Activated B cell treated with CpG ODN at 0.5 μM for 24 hours (primary cell): ENCODE data around the gene RRAGC. TPM values are rescaled to one million over a fixed set of nuclear protein-coding genes. Genes with fewer than 3 reads are reported as not detected.

Experiments
- ATAC-seq: fragments of 200-7000 bp; cut with Tn5 transposase; one replicate; pipeline ENCODE4 v1.10.0; 2021; ENCODE audit warnings: low read depth, mild to moderate bottlenecking, moderate library complexity
- CTCF ChIA-PET: fragments of 350-600 bp; sonication (Branson Sonifier 250); formaldehyde crosslinking; loops from one replicate; lab custom pipeline; 2021; ENCODE audit warnings: antibody characterized with exemption; lab: Charles Lee
- POLR2A ChIA-PET: fragments of 350-600 bp; sonication (Branson Sonifier 250); formaldehyde crosslinking; loops from one replicate; lab custom pipeline; 2021; ENCODE audit warnings: antibody characterized with exemption; lab: Charles Lee
- DNase-seq: peaks from one replicate; pipeline ENCODE4 v3.0.0; 2022
- H3K27ac Mint-ChIP-seq: one replicate; pipeline ENCODE4 v1.8.0; 2020; ENCODE audit warnings: mixed read lengths
- H3K27me3 Mint-ChIP-seq: one replicate; pipeline ENCODE4 v1.8.0; 2021; ENCODE audit warnings: mixed read lengths
- H3K36me3 Mint-ChIP-seq: one replicate; pipeline ENCODE4 v1.8.0; 2021; ENCODE audit warnings: low read depth, mixed read lengths
- H3K4me1 Mint-ChIP-seq: one replicate; pipeline ENCODE4 v1.8.0; 2021; ENCODE audit warnings: mixed read lengths
- H3K4me3 Mint-ChIP-seq: one replicate; pipeline ENCODE4 v1.8.0; 2020; ENCODE audit warnings: mild to moderate bottlenecking, mixed read lengths
- H3K9me3 Mint-ChIP-seq: one replicate; pipeline ENCODE4 v1.8.0; 2020; ENCODE audit warnings: mixed read lengths
- intact Hi-C: fragments of 100-400 bp; cut with micrococcal nuclease; formaldehyde crosslinking; loops from one replicate; pipeline ENCODE4 v1.15.1; 2024
- total RNA-seq: library from RNA; stranded (reverse); gene quantifications from 2 replicates; pipeline ENCODE4 v1.2.3, GENCODE V29; 2022
- TF ChIP-seq, protein P1 (sequence below): fragments of 200-600 bp; IDR thresholded peaks from one replicate; pipeline ENCODE4 v1.8.0; 2022; ENCODE audit warnings: antibody characterized with exemption, mild to moderate bottlenecking

RRAGC gene
- total RNA-seq, 1 donor from 2014 or later: 35.9 TPM

DNA sequence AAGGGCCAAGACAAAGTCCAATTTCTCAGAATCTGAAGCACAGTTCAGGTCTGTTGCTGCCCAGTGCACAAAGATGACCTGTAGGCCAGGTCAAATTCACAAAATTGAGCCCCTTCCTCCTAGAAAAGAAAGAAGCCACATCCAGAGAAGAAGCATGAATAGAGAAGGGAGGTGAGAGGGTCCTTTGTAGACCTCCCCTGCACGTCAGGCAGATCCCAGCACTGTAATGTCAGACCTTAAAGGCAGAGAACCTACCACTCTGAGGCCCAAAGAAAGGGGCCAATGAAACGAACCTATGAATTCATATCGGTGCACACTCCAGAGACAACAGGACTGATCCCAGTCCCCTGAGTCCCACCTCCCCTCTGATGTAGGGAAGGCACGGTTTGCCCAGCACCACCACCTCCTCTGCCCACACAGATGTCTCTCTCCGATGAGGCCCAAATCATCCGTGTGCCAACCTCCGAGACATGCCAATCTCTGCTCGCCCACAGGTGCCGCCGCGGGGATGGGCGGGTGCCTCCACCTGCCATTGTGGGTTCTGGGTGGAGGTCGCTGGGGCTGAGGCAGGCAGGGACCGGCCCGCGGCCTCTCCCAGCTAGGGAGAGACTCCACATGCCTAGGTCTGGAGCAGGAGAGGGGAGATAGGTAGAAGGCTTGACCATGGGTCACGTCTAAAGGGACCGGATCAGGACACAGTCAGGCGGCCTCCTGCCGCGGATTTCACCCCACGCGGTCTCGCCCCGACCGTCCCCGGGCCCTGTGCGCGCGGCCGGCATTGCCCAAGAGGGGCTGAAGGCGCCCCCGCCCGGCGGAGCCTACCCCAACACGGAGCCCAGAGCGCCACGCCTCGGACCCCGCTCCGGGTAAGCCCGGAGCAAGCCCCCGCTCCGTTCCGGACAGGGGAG is 42.1 kb downstream of the RRAGC start:
- Mint-ChIP-seq H3K4me3 (no peak overlapping the region), H3K36me3 (no peaks in the 10 kb centered on the region), H3K9me3 (no peaks in the 10 kb centered on the region), H3K4me1 (peaks cover 21% of the 10 kb centered on the region), H3K27me3 (peaks cover 67% of the 10 kb centered on the region), H3K27ac (no peak overlapping the region)
- ChIA-PET POLR2A (interaction anchor here (0.6 kb wide), 1 partner anchor 149 kb away, joined by 3 read pairs; no protein-coding TSS in a partner anchor), CTCF (interaction anchor here (1.1 kb wide), 1 partner anchor 18 kb away, joined by 3 read pairs; no protein-coding TSS in a partner anchor)
- intact Hi-C loops: loop anchor here (5.0 kb wide), 2 partner anchors 210 to 775 kb away; no protein-coding TSS in a partner anchor
- DNase-seq: no peak
- TF ChIP-seq, protein P1, sequence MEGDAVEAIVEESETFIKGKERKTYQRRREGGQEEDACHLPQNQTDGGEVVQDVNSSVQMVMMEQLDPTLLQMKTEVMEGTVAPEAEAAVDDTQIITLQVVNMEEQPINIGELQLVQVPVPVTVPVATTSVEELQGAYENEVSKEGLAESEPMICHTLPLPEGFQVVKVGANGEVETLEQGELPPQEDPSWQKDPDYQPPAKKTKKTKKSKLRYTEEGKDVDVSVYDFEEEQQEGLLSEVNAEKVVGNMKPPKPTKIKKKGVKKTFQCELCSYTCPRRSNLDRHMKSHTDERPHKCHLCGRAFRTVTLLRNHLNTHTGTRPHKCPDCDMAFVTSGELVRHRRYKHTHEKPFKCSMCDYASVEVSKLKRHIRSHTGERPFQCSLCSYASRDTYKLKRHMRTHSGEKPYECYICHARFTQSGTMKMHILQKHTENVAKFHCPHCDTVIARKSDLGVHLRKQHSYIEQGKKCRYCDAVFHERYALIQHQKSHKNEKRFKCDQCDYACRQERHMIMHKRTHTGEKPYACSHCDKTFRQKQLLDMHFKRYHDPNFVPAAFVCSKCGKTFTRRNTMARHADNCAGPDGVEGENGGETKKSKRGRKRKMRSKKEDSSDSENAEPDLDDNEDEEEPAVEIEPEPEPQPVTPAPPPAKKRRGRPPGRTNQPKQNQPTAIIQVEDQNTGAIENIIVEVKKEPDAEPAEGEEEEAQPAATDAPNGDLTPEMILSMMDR: no peak
- no peak for ATAC-seq

DNA sequence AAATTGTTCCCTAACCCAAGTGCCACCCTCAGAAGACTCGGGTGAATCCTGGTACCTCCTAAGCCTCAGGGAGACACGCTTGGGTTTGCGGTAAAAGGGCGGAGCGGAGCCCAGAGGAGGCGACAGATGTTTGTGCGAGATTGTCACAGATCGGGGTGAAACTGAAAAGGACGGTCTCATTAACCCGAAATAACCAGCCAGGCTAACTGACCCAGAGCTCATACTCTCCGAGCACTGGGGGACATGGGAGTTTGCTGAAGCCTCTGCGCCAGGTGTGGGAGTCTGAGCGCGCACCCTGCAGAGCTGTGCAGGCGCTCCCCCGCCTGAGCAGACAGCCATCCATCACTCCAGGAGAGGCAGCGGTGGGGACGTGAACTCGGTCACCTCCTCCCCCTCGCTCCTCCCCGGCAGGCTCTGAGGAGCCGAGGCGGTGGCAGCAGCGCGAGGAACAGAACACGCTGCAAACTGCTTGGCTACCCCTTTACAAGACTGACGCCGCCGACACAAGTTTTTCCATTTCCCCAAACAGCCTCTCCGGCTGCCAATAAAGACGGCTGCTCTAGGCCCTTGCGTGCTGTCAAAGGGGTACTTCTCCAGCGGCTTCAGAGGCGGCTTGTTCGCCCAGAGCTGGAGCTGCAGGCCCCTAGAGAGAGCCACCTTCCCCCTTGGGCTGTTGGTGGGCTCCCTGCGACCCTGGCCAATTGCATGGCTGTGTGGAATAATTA is 43.5 kb downstream of the RRAGC start:
- H3K9me3 Mint-ChIP-seq: no peaks in the 10 kb centered on the region
- ATAC-seq (peak; percentile 28), DNase-seq (no peak)
- H3K27me3 Mint-ChIP-seq: peaks cover 69% of the 10 kb centered on the region
- ChIA-PET CTCF (interaction anchor here (1.1 kb wide), 2 partner anchors 19 to 686 kb away, joined by 3 read pairs; no protein-coding TSS in a partner anchor), POLR2A (no interaction called here)
- TF ChIP-seq, protein P1: no peak
- peak overlapping the region; percentile 15 for H3K4me3 Mint-ChIP-seq
- no peak overlapping the region for H3K27ac Mint-ChIP-seq
- intact Hi-C loops: loop anchor here (1.0 to 5.0 kb wide), 3 partner anchors 209 to 788 kb away; no protein-coding TSS in a partner anchor
- no peaks in the 10 kb centered on the region for H3K36me3 Mint-ChIP-seq
- peaks cover 21% of the 10 kb centered on the region for H3K4me1 Mint-ChIP-seq

DNA sequence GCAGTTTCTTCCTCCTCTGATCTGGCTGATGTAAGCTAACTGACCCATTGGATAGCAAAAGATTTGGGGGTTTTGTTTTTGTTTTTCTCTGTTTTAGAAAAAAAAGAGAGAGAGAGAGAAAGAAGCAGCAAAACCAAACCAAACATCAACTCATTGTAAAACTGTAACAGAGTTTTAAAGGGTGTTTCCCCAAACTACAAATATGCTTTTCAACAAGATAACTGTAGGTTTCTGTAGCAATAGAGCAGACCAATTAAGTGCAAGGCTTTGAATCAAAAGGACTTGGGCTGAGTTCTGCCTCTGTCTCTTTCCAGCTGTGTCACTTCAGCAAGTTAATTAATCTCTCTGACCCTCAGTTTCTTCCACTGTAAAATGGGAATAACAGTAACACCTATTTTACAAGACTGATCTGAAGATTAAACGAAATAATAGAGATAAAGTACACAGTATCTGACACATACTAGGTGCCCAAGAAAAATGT is 44.5 kb downstream of the RRAGC start:
- Mint-ChIP-seq H3K27me3 (peaks cover 63% of the 10 kb centered on the region), H3K4me1 (peaks cover 21% of the 10 kb centered on the region), H3K27ac (no peak overlapping the region), H3K36me3 (no peaks in the 10 kb centered on the region), H3K9me3 (no peaks in the 10 kb centered on the region), H3K4me3 (no peak overlapping the region)
- CTCF ChIA-PET: no interaction called here
- TF ChIP-seq, protein P1: no peak
- POLR2A ChIA-PET: no interaction called here
- no peak for DNase-seq
- intact Hi-C loops: loop anchor here (5.0 kb wide), 2 partner anchors 208 to 773 kb away; no protein-coding TSS in a partner anchor
- no peak for ATAC-seq

DNA sequence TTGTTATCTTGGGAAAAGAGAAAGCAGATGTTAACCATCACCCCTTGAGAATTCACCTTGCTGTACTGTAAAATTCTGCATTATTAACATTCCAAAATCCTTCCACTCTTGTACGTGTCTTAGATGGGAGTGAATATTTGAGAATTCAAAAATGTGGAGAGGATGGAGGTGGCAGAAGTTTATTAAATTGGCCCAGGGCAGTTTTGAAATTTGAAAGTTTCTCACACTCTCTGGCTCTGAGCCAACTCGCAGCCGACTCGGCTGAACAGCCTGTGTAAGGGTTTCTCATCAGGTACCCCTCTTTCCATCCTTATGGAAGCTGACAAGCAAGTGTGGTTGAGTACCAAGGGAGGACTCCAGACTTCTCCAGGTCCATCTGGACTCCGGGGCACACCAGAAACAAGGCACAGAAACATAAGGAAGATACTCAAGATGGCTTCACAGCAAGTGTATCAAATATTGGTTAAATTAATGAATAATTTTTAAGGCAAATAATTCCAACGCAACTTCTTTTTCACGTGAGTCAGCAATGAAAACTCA is 45.1 kb downstream of the RRAGC start:
- no peaks in the 10 kb centered on the region for H3K36me3 Mint-ChIP-seq
- H3K4me1 Mint-ChIP-seq: peaks cover 21% of the 10 kb centered on the region
- H3K9me3 Mint-ChIP-seq: no peaks in the 10 kb centered on the region
- TF ChIP-seq, protein P1: no peak
- H3K4me3 Mint-ChIP-seq: no peak overlapping the region
- DNase-seq (no peak), ATAC-seq (no peak)
- CTCF ChIA-PET: no interaction called here
- intact Hi-C loops: no loop called here
- H3K27ac Mint-ChIP-seq: no peak overlapping the region
- POLR2A ChIA-PET: no interaction called here
- H3K27me3 Mint-ChIP-seq: peaks cover 59% of the 10 kb centered on the region
